K562 (cell line): ENCODE measurements around the gene SH3PXD2B. TPM values are rescaled to one million over a fixed set of nuclear protein-coding genes. Genes with fewer than 3 reads are reported as not detected.
A peak's percentile ranks its signal among the peaks of the same experiment; 100 is the strongest.
"Not testable (repeated sequence)": the region's sequence is repeated elsewhere in the genome, so short reads cannot be mapped to it uniquely, and the experiment has no call there.

Experiments used
- ATAC-seq: fragments of 200-7000 bp; cut with Tn5 transposase; 3 replicates; pipeline ENCODE4 v1.9.1; 2020; ENCODE audit warnings: moderate library complexity
- BruUV-seq: library from RNA; stranded (reverse); fragments of 400-500 nt; replicated peaks from 2 replicates; lab custom pipeline; 2021; lab: Mats Ljungman, UMichigan
- CTCF ChIA-PET: fragments of 300-600 bp; formaldehyde crosslinking; extraction: SDS; loops from one replicate; lab custom pipeline; 2021; ENCODE audit warnings: low intra/inter-chr PET ratio; lab: Yijun Ruan, JAX
- POLR2A ChIA-PET: fragments of 300-600, 350-650 bp; sonication (Branson Sonifier 250); formaldehyde crosslinking; extraction: SDS; loops from one replicate; lab custom pipeline; 2021; ENCODE audit warnings: antibody characterized with exemption, inconsistent platforms; lab: Yijun Ruan, JAX
- DNase-seq, 4 experiments: peaks; one replicate each; pipeline versions ENCODE4 v3.0.0 to v3.0.0-alpha.2; 2011 to 2018; ENCODE audit warnings: low spot score in 3 of 4, mixed read lengths in 3 of 4; ENCODE audit errors: extremely low read depth in 1 of 4
- FAIRE-seq: peaks from 2 replicates; lab custom pipeline; 2011; peaks lifted over from hg19 to GRCh38; lab: Jason Lieb, UNC
- H2AFZ ChIP-seq: 2 replicates; pipeline ENCODE4 v1.6.0; 2011; ENCODE audit warnings: low read depth, low read length, control low read depth, inconsistent platforms
- H3K27ac ChIP-seq: fragments of 200-600 bp; 3 replicates; pipeline ENCODE4 v1.8.0; 2011; ENCODE audit warnings: low read depth, mild to moderate bottlenecking, control low read depth, inconsistent platforms, low read length, moderate library complexity, mixed read lengths; ENCODE audit errors: extremely low read depth
- H3K27me3 ChIP-seq, 2 experiments: fragments of 300-600 bp in 1 of 2; 2 replicates in 1 of 2; 3 replicates in 1 of 2; pipeline versions ENCODE4 v1.6.0 to v1.8.0; 2011; ENCODE audit warnings: inconsistent platforms in 2 of 2, low read length in 2 of 2, mild to moderate bottlenecking in 1 of 2, mixed read lengths in 1 of 2, moderate library complexity in 1 of 2; ENCODE audit not compliant: control insufficient read depth in 2 of 2, insufficient read depth in 2 of 2
- H3K36me3 ChIP-seq: fragments of 300-600 bp; 3 replicates; pipeline ENCODE4 v1.8.0; 2011; ENCODE audit warnings: mild to moderate bottlenecking, low read length, inconsistent platforms; ENCODE audit not compliant: control insufficient read depth, insufficient read depth
- H3K4me1 ChIP-seq, 2 experiments: fragments of 200-600 bp in 1 of 2; replicated peaks in 1 of 2; 2 replicates in 1 of 2; 3 replicates in 1 of 2; pipeline versions ENCODE4 v1.5.1 to v1.8.0; 2011; ENCODE audit warnings: inconsistent platforms in 2 of 2, low read length in 2 of 2, mild to moderate bottlenecking in 1 of 2, mixed read lengths in 1 of 2, moderate library complexity in 1 of 2; ENCODE audit not compliant: control insufficient read depth in 2 of 2, insufficient read depth in 2 of 2
- H3K4me2 ChIP-seq: 2 replicates; pipeline ENCODE4 v1.6.1; 2011; ENCODE audit warnings: low read length, control low read depth, inconsistent platforms, mixed read lengths; ENCODE audit not compliant: insufficient read depth
- H3K4me3 ChIP-seq: fragments of 200-600 bp; sonication (generic), shearing (Covaris generic); 2 replicates; pipeline ENCODE4 v1.5.1; 2016; ENCODE audit warnings: control low read depth, inconsistent platforms
- H3K79me2 ChIP-seq: fragments of 200-600 bp; 3 replicates; pipeline ENCODE4 v1.8.0; 2011; ENCODE audit warnings: low read length, inconsistent platforms; ENCODE audit not compliant: control insufficient read depth, insufficient read depth
- H3K9ac ChIP-seq, 2 experiments: 2 replicates each; pipeline versions ENCODE4 v1.6.0 to v1.6.1; 2011; ENCODE audit warnings: low read depth in 2 of 2, low read length in 2 of 2, control low read depth in 1 of 2, inconsistent platforms in 1 of 2, mild to moderate bottlenecking in 1 of 2, mixed read lengths in 1 of 2; ENCODE audit not compliant: insufficient read depth in 1 of 2
- H3K9me1 ChIP-seq: one replicate; pipeline ENCODE4 v1.6.0; 2011; ENCODE audit warnings: inconsistent platforms, mild to moderate bottlenecking, low read length, moderate library complexity; ENCODE audit not compliant: control insufficient read depth, insufficient read depth
- H3K9me3 ChIP-seq: replicated peaks from 2 replicates; pipeline ENCODE4 v1.5.1; 2011; ENCODE audit warnings: low read depth, low read length, inconsistent platforms; ENCODE audit not compliant: control insufficient read depth, insufficient read depth
- H4K20me1 ChIP-seq: replicated peaks from 2 replicates; pipeline ENCODE4 v1.6.1; 2011; ENCODE audit warnings: low read length, inconsistent platforms, mixed read lengths; ENCODE audit not compliant: control insufficient read depth, insufficient read depth
- CEBPB ChIP-seq: fragments of 450-650 bp; IDR thresholded peaks from 2 replicates; pipeline ENCODE4 v1.6.1; 2016; ENCODE audit warnings: missing genetic modification characterization, missing compliant biosample characterization
- MECOM ChIP-seq: fragments of 250-450 bp; sonication (Bioruptor Pico); IDR thresholded peaks from 2 replicates; pipeline ENCODE4 v1.8.0; 2022; ENCODE audit warnings: inconsistent platforms
- MEIS2 ChIP-seq: fragments of 450-650 bp; IDR thresholded peaks from 2 replicates; pipeline ENCODE4 v1.6.1; 2014; ENCODE audit warnings: mild to moderate bottlenecking; ENCODE audit not compliant: partially characterized antibody
- NFRKB ChIP-seq: fragments of 450-650 bp; IDR thresholded peaks from 2 replicates; pipeline ENCODE4 v1.6.1; 2016; ENCODE audit warnings: low read depth
- SMAD4 ChIP-seq: fragments of 250-450 bp; sonication (Bioruptor Pico); conservative IDR thresholded peaks from 2 replicates; pipeline ENCODE4 v1.8.0; 2021; ENCODE audit warnings: inconsistent platforms, mild to moderate bottlenecking, moderate library complexity
- SOX6 ChIP-seq: fragments of 450-650 bp; IDR thresholded peaks from 2 replicates; pipeline ENCODE4 v1.6.1; 2014; ENCODE audit warnings: mild to moderate bottlenecking
- WGBS: fragments of 100-300 bp; shearing (Covaris generic); methylation state at CpG from one replicate; pipeline ENCODE4 v1.1.6; 2016; ENCODE audit warnings: low coverage, mixed read lengths; ENCODE audit not compliant: insufficient coverage; ENCODE audit errors: missing lambda C conversion rate; 5-methylcytosine and 5-hydroxymethylcytosine counted together
- in situ Hi-C: fragments of 300-500 bp; cut with MboI; formaldehyde crosslinking; loops from 4 replicates; pipeline ENCODE4 v1.15.0; 2018; ENCODE audit warnings: inconsistent platforms, mixed read lengths
- intact Hi-C: fragments of 100-400 bp; cut with micrococcal nuclease; formaldehyde crosslinking; loops from 2 replicates; pipeline ENCODE4 v1.14.2; 2022
- polyA plus RNA-seq, 8 experiments: library from polyadenylated mRNA; depleted of rRNA in 4 of 8; stranded (reverse) in 5 of 8; unstranded in 3 of 8; fragments of >200 nt; fragmentation: Nextera tagmentation in 2 of 8; fragmentation: Illumina TruSeq in 1 of 8; extraction: Ambion mirVana in 2 of 8; extraction: Trizol in 1 of 8; gene quantifications; 2 replicates each; pipeline versions ENCODE4 v1.2.1 to v1.2.3, GENCODE V29; 2011 to 2014; ENCODE audit warnings: inconsistent platforms in 1 of 8, missing spikeins in 1 of 8
- total RNA-seq, 7 experiments: library from RNA; depleted of rRNA in 6 of 7; stranded (reverse); fragments of >200 nt in 6 of 7; fragmentation: Illumina TruSeq in 2 of 7; extraction: Trizol in 2 of 7; gene quantifications; 2 replicates each; pipeline versions ENCODE4 v1.2.1 to v1.2.3, GENCODE V29; 2011 to 2021; ENCODE audit warnings: low replicate concordance in 1 of 7
- TF ChIP-seq, protein P1 (sequence below), 2 experiments: fragments of 200-800 bp in 1 of 2; sonication (Bioruptor generic) in 1 of 2; sonication (generic) in 1 of 2; formaldehyde crosslinking in 1 of 2; IDR thresholded peaks in 1 of 2; conservative IDR thresholded peaks in 1 of 2; 2 replicates each; pipeline versions ENCODE4 v1.5.0 to v1.6.1; 2016 to 2020; ENCODE audit warnings: missing compliant biosample characterization in 1 of 2, missing genetic modification characterization in 1 of 2, missing genetic modification reagents in 1 of 2
- TF ChIP-seq, protein P2 (sequence below): fragments of 450-650 bp; formaldehyde crosslinking; IDR thresholded peaks from 2 replicates; pipeline ENCODE4 v1.4.0; 2020; ENCODE audit warnings: mild to moderate bottlenecking, mixed read lengths
- TF ChIP-seq, protein P3 (sequence below), 2 experiments: IDR thresholded peaks in 1 of 2; conservative IDR thresholded peaks in 1 of 2; 2 replicates each; pipeline ENCODE4 v1.6.1; 2016; ENCODE audit warnings: low read depth in 2 of 2, mild to moderate bottlenecking in 1 of 2, missing compliant biosample characterization in 1 of 2, missing genetic modification characterization in 1 of 2, moderate library complexity in 1 of 2

The SH3PXD2B gene
- total and polyA plus RNA-seq, 9 of the 15 experiments (the other 6 are each of a cell fraction or from before 2014, with no cell fraction given), result 0.04 to 0.66 (median 0.19) TPM

DNA sequence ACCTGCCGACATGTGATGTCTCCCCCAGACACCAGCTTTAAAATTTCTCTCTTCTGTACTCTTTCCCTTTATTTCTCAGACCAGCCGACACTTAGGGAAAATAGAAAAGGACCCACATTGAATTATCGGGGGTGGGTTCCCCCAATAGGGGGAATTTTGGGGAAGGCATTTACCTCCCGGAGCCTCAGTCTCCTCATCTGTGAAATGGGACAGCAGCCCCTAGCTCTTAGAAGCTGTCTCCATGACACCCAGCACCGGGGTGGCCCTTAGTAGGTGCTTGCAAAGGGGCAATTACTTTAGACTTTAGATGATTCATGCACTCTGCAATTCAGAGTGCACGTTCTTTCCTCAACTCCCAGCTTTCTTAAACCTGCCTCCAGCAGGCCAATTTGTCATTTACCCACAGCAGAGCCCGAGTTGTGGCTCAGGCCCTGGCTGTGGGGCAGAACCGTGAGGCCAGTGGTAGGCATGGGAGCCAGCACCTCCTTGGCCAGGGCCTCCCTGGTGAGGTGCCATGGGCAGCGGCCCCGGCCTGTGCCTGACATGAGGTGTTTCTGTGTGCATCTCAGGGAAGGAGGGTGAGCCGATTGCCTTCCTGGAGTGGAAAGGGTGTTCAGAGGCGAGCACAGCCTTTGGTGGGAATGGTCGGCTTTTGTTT is 51.7 kb downstream of the SH3PXD2B start (continued):
- TF ChIP-seq, protein P1, sequence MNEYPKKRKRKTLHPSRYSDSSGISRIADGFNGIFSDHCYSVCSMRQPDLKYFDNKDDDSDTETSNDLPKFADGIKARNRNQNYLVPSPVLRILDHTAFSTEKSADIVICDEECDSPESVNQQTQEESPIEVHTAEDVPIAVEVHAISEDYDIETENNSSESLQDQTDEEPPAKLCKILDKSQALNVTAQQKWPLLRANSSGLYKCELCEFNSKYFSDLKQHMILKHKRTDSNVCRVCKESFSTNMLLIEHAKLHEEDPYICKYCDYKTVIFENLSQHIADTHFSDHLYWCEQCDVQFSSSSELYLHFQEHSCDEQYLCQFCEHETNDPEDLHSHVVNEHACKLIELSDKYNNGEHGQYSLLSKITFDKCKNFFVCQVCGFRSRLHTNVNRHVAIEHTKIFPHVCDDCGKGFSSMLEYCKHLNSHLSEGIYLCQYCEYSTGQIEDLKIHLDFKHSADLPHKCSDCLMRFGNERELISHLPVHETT (CRISPR knock-in tag; conservative IDR thresholded peaks at IDR 0.05 in 1 of 2, IDR thresholded peaks at IDR 0.05 in 1 of 2), result no peak
- no peak for TF ChIP-seq NFRKB

DNA sequence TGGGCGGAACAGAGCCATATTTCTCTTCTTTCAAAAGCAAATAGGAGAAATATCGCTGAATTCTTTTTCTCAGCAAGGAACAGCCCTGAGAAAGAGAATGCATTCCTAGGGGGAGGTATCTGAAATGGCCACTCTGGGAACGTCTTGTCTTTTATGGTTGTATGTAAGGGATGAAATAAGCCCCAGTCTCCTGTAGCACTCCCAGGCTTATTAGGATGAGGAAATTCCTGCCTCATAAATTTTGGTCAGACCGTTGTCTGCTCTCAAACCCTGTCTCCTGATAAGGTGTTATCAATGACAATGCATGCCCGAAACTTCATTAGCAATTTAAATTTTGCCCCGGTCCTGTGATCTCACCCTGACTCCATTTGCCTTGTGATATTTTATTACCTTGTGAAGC is 52.3 kb downstream of the SH3PXD2B start:
- intact Hi-C loops, H4K20me1 ChIP-seq, FAIRE-seq, in situ Hi-C loops, H3K27ac ChIP-seq, H3K4me2 ChIP-seq, CTCF ChIA-PET, DNase-seq, H3K4me3 ChIP-seq, ATAC-seq, H3K9me1 ChIP-seq, H3K9me3 ChIP-seq, POLR2A ChIA-PET, H3K4me1 ChIP-seq, H3K79me2 ChIP-seq, H3K9ac ChIP-seq, H3K36me3 ChIP-seq, H2AFZ ChIP-seq, BruUV-seq: not testable (repeated sequence)
- peaks cover 7 to 17% of the 10 kb centered on the region in 2 experiments; a peak in 4 of 5 replicates for H3K27me3 ChIP-seq
- TF ChIP-seq SOX6 (0 out of 2 replicates have a peak, but pooled peaks have one; percentile 25), CEBPB (tag) (peak; percentile 47), SMAD4 (CRISPR knock-in tag) (peak; percentile 50), MECOM (CRISPR knock-in tag) (peak; percentile 39; the same call in 1 of the 2 replicates), MEIS2 (peak; percentile 62)
- TF ChIP-seq, protein P2, sequence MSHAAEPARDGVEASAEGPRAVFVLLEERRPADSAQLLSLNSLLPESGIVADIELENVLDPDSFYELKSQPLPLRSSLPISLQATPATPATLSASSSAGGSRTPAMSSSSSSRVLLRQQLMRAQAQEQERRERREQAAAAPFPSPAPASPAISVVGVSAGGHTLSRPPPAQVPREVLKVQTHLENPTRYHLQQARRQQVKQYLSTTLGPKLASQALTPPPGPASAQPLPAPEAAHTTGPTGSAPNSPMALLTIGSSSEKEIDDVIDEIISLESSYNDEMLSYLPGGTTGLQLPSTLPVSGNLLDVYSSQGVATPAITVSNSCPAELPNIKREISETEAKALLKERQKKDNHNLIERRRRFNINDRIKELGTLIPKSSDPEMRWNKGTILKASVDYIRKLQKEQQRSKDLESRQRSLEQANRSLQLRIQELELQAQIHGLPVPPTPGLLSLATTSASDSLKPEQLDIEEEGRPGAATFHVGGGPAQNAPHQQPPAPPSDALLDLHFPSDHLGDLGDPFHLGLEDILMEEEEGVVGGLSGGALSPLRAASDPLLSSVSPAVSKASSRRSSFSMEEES (CRISPR knock-in tag), result 0 out of 2 replicates have a peak, but pooled peaks have one; percentile 5
- TF ChIP-seq, protein P3, sequence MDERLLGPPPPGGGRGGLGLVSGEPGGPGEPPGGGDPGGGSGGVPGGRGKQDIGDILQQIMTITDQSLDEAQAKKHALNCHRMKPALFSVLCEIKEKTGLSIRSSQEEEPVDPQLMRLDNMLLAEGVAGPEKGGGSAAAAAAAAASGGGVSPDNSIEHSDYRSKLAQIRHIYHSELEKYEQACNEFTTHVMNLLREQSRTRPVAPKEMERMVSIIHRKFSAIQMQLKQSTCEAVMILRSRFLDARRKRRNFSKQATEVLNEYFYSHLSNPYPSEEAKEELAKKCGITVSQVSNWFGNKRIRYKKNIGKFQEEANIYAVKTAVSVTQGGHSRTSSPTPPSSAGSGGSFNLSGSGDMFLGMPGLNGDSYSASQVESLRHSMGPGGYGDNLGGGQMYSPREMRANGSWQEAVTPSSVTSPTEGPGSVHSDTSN (CRISPR knock-in tag; IDR thresholded peaks at IDR 0.05; ENCODE audit: low read depth), result not testable (repeated sequence)
- TF ChIP-seq, protein P3 (tag; conservative IDR thresholded peaks at IDR 0.05; ENCODE audit: low read depth), result peak; percentile 70
- 0% methylated on average over 6 of the region's 6 CpGs for WGBS
